ENCODE data around the gene ARHGAP4.

Gene ARHGAP4

GRCh38 chrX:153965406-153965805, 39.3 kb upstream of the ARHGAP4 start:
- FAIRE-seq (peak; percentile 33), DNase-seq (ENCODE audit: insufficient read length, low spot score) (no peak)
- TF ChIP-seq POLR2AphosphoS5 (IDR thresholded peaks at IDR 0.05; ENCODE audit: low read depth, low read length) (no peak), POU2F2 (IDR thresholded peaks at IDR 0.05; ENCODE audit: low read depth, low read length) (no peak), POLR2A (IDR thresholded peaks at IDR 0.05; ENCODE audit: low read depth, low read length) (no peak), SPI1 (IDR thresholded peaks at IDR 0.05; ENCODE audit: low read depth, low read length) (no peak), TAF1 (IDR thresholded peaks at IDR 0.05; ENCODE audit: low read depth, low read length) (no peak), PAX5 (IDR thresholded peaks at IDR 0.05; ENCODE audit: insufficient read depth, low read length, severe bottlenecking) (no peak)

GRCh38 chrX:153964105-153964504, 38.0 kb upstream of the ARHGAP4 start:
- FAIRE-seq (no peak), DNase-seq (ENCODE audit: insufficient read length, low spot score) (no peak)
- TF ChIP-seq POLR2A (IDR thresholded peaks at IDR 0.05; ENCODE audit: low read depth, low read length) (no peak), TAF1 (IDR thresholded peaks at IDR 0.05; ENCODE audit: low read depth, low read length) (no peak), PAX5 (IDR thresholded peaks at IDR 0.05; ENCODE audit: insufficient read depth, low read length, severe bottlenecking) (no peak), POLR2AphosphoS5 (IDR thresholded peaks at IDR 0.05; ENCODE audit: low read depth, low read length) (no peak), SPI1 (IDR thresholded peaks at IDR 0.05; ENCODE audit: low read depth, low read length) (no peak), POU2F2 (IDR thresholded peaks at IDR 0.05; ENCODE audit: low read depth, low read length) (no peak)

- DNase-seq (ENCODE audit: insufficient read length, low spot score), result no peak
- TF ChIP-seq SPI1 (IDR thresholded peaks at IDR 0.05; ENCODE audit: low read depth, low read length) (no peak), TAF1 (IDR thresholded peaks at IDR 0.05; ENCODE audit: low read depth, low read length) (no peak), POU2F2 (IDR thresholded peaks at IDR 0.05; ENCODE audit: low read depth, low read length) (no peak), POLR2A (IDR thresholded peaks at IDR 0.05; ENCODE audit: low read depth, low read length) (no peak), POLR2AphosphoS5 (IDR thresholded peaks at IDR 0.05; ENCODE audit: low read depth, low read length) (no peak), PAX5 (IDR thresholded peaks at IDR 0.05; ENCODE audit: insufficient read depth, low read length, severe bottlenecking) (no peak)
- no peak for FAIRE-seq
Observed at GRCh38 chrX:153963546-153963945, 37.5 kb upstream of the ARHGAP4 start.

GRCh38 chrX:153961292-153961691, 35.2 kb upstream of the ARHGAP4 start:
- FAIRE-seq (no peak), DNase-seq (ENCODE audit: insufficient read length, low spot score) (no peak)
- TF ChIP-seq SPI1 (IDR thresholded peaks at IDR 0.05; ENCODE audit: low read depth, low read length) (no peak), POLR2A (IDR thresholded peaks at IDR 0.05; ENCODE audit: low read depth, low read length) (no peak), PAX5 (IDR thresholded peaks at IDR 0.05; ENCODE audit: insufficient read depth, low read length, severe bottlenecking) (no peak), TAF1 (IDR thresholded peaks at IDR 0.05; ENCODE audit: low read depth, low read length) (no peak), POLR2AphosphoS5 (IDR thresholded peaks at IDR 0.05; ENCODE audit: low read depth, low read length) (no peak), POU2F2 (IDR thresholded peaks at IDR 0.05; ENCODE audit: low read depth, low read length) (no peak)

GRCh38 chrX:153960786-153961185, 34.7 kb upstream of the ARHGAP4 start:
- no peak for DNase-seq (ENCODE audit: insufficient read length, low spot score)

GRCh38 chrX:153960077-153960476, 34.0 kb upstream of the ARHGAP4 start:
- no peak for DNase-seq (ENCODE audit: insufficient read length, low spot score)
- no peak for TF ChIP-seq PAX5 (IDR thresholded peaks at IDR 0.05; ENCODE audit: insufficient read depth, low read length, severe bottlenecking)
- no peak for TF ChIP-seq SPI1 (IDR thresholded peaks at IDR 0.05; ENCODE audit: low read depth, low read length)
- TF ChIP-seq POLR2AphosphoS5 (IDR thresholded peaks at IDR 0.05; ENCODE audit: low read depth, low read length), result no peak
- no peak for TF ChIP-seq POLR2A (IDR thresholded peaks at IDR 0.05; ENCODE audit: low read depth, low read length)
- TF ChIP-seq POU2F2 (IDR thresholded peaks at IDR 0.05; ENCODE audit: low read depth, low read length), result no peak
- TF ChIP-seq TAF1 (IDR thresholded peaks at IDR 0.05; ENCODE audit: low read depth, low read length), result no peak

More at GRCh38 chrX:153960786-153961185, 34.7 kb upstream of the ARHGAP4 start:
- TF ChIP-seq TAF1 (IDR thresholded peaks at IDR 0.05; ENCODE audit: low read depth, low read length) (no peak), POLR2AphosphoS5 (IDR thresholded peaks at IDR 0.05; ENCODE audit: low read depth, low read length) (no peak), POLR2A (IDR thresholded peaks at IDR 0.05; ENCODE audit: low read depth, low read length) (no peak), POU2F2 (IDR thresholded peaks at IDR 0.05; ENCODE audit: low read depth, low read length) (no peak), PAX5 (IDR thresholded peaks at IDR 0.05; ENCODE audit: insufficient read depth, low read length, severe bottlenecking) (no peak), SPI1 (IDR thresholded peaks at IDR 0.05; ENCODE audit: low read depth, low read length) (no peak)
- FAIRE-seq, result no peak

GRCh38 chrX:153959649-153960048, 33.6 kb upstream of the ARHGAP4 start:
- DNase-seq (ENCODE audit: insufficient read length, low spot score) (no peak), FAIRE-seq (no peak)
- no peak for TF ChIP-seq POLR2AphosphoS5 (IDR thresholded peaks at IDR 0.05; ENCODE audit: low read depth, low read length)
- no peak for TF ChIP-seq TAF1 (IDR thresholded peaks at IDR 0.05; ENCODE audit: low read depth, low read length)
- no peak for TF ChIP-seq PAX5 (IDR thresholded peaks at IDR 0.05; ENCODE audit: insufficient read depth, low read length, severe bottlenecking)
- no peak for TF ChIP-seq SPI1 (IDR thresholded peaks at IDR 0.05; ENCODE audit: low read depth, low read length)
- no peak for TF ChIP-seq POLR2A (IDR thresholded peaks at IDR 0.05; ENCODE audit: low read depth, low read length)
- TF ChIP-seq POU2F2 (IDR thresholded peaks at IDR 0.05; ENCODE audit: low read depth, low read length), result no peak

More at GRCh38 chrX:153960077-153960476, 34.0 kb upstream of the ARHGAP4 start:
- FAIRE-seq, result no peak

GRCh38 chrX:153958605-153959004, 32.5 kb upstream of the ARHGAP4 start:
- DNase-seq (ENCODE audit: insufficient read length, low spot score) (no peak), FAIRE-seq (no peak)
- TF ChIP-seq PAX5 (IDR thresholded peaks at IDR 0.05; ENCODE audit: insufficient read depth, low read length, severe bottlenecking) (no peak), POLR2AphosphoS5 (IDR thresholded peaks at IDR 0.05; ENCODE audit: low read depth, low read length) (0 out of 2 replicates have a peak, but pooled peaks have one; percentile 8), SPI1 (IDR thresholded peaks at IDR 0.05; ENCODE audit: low read depth, low read length) (no peak), POU2F2 (IDR thresholded peaks at IDR 0.05; ENCODE audit: low read depth, low read length) (no peak)

- DNase-seq (ENCODE audit: insufficient read length, low spot score), result no peak
- no peak for TF ChIP-seq POLR2A (IDR thresholded peaks at IDR 0.05; ENCODE audit: low read depth, low read length)
- no peak for TF ChIP-seq PAX5 (IDR thresholded peaks at IDR 0.05; ENCODE audit: insufficient read depth, low read length, severe bottlenecking)
- TF ChIP-seq POU2F2 (IDR thresholded peaks at IDR 0.05; ENCODE audit: low read depth, low read length), result no peak
- TF ChIP-seq TAF1 (IDR thresholded peaks at IDR 0.05; ENCODE audit: low read depth, low read length), result no peak
- TF ChIP-seq POLR2AphosphoS5 (IDR thresholded peaks at IDR 0.05; ENCODE audit: low read depth, low read length), result no peak
- TF ChIP-seq SPI1 (IDR thresholded peaks at IDR 0.05; ENCODE audit: low read depth, low read length), result no peak
- FAIRE-seq, result no peak
Observed at GRCh38 chrX:153957224-153957623, 31.2 kb upstream of the ARHGAP4 start.
